ENCODE data around the gene U2SURP.

Gene U2SURP

GRCh38 chr3:142966808-142967207 lies 34.6 kb upstream of the U2SURP start:
- TF ChIP-seq, protein P1, sequence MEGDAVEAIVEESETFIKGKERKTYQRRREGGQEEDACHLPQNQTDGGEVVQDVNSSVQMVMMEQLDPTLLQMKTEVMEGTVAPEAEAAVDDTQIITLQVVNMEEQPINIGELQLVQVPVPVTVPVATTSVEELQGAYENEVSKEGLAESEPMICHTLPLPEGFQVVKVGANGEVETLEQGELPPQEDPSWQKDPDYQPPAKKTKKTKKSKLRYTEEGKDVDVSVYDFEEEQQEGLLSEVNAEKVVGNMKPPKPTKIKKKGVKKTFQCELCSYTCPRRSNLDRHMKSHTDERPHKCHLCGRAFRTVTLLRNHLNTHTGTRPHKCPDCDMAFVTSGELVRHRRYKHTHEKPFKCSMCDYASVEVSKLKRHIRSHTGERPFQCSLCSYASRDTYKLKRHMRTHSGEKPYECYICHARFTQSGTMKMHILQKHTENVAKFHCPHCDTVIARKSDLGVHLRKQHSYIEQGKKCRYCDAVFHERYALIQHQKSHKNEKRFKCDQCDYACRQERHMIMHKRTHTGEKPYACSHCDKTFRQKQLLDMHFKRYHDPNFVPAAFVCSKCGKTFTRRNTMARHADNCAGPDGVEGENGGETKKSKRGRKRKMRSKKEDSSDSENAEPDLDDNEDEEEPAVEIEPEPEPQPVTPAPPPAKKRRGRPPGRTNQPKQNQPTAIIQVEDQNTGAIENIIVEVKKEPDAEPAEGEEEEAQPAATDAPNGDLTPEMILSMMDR (IDR thresholded peaks at IDR 0.05; ENCODE audit: control insufficient read depth, extremely low read depth, insufficient read depth): no peak
- DNase-seq (ENCODE audit: low read depth): no peak
- no peak overlapping the region for H3K4me3 ChIP-seq (ENCODE audit: low read depth, low read length)

DNA sequence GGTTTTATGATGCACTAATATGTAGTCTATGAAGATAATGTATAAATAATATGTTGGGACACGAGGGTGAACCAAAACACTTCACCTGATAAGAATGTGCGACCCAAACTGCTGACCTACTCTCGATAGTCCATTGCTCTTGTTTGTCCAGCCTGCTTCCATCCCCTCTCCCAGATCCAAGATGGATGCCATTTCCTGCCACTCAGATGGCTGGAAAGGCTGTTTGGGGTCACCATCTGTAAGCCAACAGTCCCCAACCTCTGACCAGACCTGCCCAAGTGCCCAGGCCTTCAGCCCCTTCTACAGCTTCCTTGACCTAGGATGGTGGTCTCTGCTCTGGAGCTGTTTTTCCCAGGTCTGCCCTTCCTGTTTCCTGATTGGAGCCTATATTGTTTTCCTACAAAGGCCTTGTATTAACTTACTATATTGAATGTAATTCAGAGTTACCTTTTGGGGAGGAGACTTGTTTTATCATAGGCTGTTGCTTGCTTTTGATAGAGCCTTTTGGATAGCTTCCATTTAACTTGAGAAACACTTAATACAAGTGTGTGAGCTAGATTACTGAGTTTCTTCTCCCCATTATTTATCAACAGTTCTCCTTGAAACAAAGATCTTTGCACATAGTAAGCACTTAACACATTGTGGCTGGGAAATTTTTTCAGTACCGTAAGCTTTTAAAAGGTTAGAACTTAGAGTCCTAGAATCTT lies 32.9 kb upstream of the U2SURP start:
- no peak overlapping the region for H3K4me3 ChIP-seq (ENCODE audit: low read depth, low read length)
- DNase-seq (ENCODE audit: low read depth): no peak
- TF ChIP-seq, protein P1 (IDR thresholded peaks at IDR 0.05; ENCODE audit: control insufficient read depth, extremely low read depth, insufficient read depth): no peak

GRCh38 chr3:142971431-142971830 lies 29.9 kb upstream of the U2SURP start:
- no peak overlapping the region for H3K4me3 ChIP-seq (ENCODE audit: low read depth, low read length)
- TF ChIP-seq, protein P1 (IDR thresholded peaks at IDR 0.05; ENCODE audit: control insufficient read depth, extremely low read depth, insufficient read depth): no peak
- no peak for DNase-seq (ENCODE audit: low read depth)

- no peak for DNase-seq (ENCODE audit: low read depth)
- H3K4me3 ChIP-seq (ENCODE audit: low read depth, low read length): no peak overlapping the region
- TF ChIP-seq, protein P1 (IDR thresholded peaks at IDR 0.05; ENCODE audit: control insufficient read depth, extremely low read depth, insufficient read depth): no peak
Measured at GRCh38 chr3:142972092-142972753, 29.1 kb upstream of the U2SURP start.

DNA sequence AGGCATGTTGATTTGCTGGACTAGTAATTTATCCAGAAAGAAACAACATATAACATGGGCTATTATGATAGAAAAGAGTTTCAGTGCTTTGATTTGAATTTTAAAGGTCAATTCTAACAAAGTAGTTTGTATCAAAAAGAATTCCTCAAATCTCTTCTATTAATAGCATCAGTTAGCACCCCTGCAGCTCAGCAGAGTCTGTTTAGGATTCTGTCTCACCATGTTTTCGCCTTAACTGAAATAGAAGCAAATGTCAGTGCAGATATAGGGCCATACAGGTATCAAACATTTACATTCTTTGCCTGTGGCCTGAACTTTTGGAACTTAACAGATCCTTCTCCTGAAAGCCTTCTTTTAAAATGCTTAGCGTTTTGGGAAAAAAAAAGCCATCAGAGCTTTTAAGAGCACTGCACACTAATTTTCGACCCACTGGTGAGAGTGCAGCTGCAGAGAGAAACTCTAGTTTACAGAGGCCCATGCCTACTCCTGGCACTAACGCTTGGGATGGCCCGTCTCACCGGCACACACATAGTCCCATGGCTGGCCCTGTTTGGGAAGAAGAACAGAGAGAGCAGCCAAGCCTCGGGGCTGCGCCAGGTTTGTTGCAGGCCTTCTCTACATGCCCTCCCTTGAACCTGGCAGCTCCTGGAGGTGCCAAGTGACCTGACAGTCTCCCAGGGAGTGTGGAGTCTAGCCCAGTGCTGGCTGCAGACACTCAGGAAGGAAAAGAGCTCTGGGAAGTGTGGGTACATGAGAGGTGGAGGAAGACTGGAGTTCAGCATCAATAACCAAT lies 28.0 kb upstream of the U2SURP start:
- DNase-seq (ENCODE audit: low read depth): peak; percentile 59
- TF ChIP-seq, protein P1 (IDR thresholded peaks at IDR 0.05; ENCODE audit: control insufficient read depth, extremely low read depth, insufficient read depth): no peak
- no peak overlapping the region for H3K4me3 ChIP-seq (ENCODE audit: low read depth, low read length)

- no peak for DNase-seq (ENCODE audit: low read depth)
- TF ChIP-seq, protein P1 (IDR thresholded peaks at IDR 0.05; ENCODE audit: control insufficient read depth, extremely low read depth, insufficient read depth): no peak
- H3K4me3 ChIP-seq (ENCODE audit: low read depth, low read length): no peak overlapping the region
Measured at GRCh38 chr3:142975316-142975995, 25.9 kb upstream of the U2SURP start.

Measured in LNCaP clone FGC (cell line).